Fibroblast of pulmonary artery (primary cell): ENCODE data around the gene TMEM209.
"Not testable (repeated sequence)": the region's sequence is repeated elsewhere in the genome, so short reads cannot be mapped to it uniquely, and the experiment has no call there.

Experiments
- DNase-seq: peaks from one replicate; pipeline ENCODE4 v3.0.0-alpha.2; 2010; ENCODE audit warnings: low read depth
- H3K4me3 ChIP-seq: replicated peaks from 2 replicates; pipeline ENCODE4 v1.5.1; 2011; ENCODE audit warnings: low read depth, mild to moderate bottlenecking, control low read depth, low read length, moderate library complexity
- CTCF ChIP-seq: IDR thresholded peaks from 2 replicates; pipeline ENCODE4 v1.5.1; 2011; ENCODE audit warnings: mild to moderate bottlenecking, control low read depth, low read length, inconsistent platforms; ENCODE audit errors: missing control alignments

The TMEM209 gene

GRCh38 chr7:130205084-130205947 lies at the start of gene TMEM209:
Gene TMEM209, minus strand, starts transcription at chr7:130205406. Its CDS starts 31 bp downstream, at chr7:130205375.
- H3K4me3 ChIP-seq: peak within 1 kb of the TSS; percentile 93
- no peak for TF ChIP-seq CTCF
- DNase-seq: peak; percentile 98

- H3K4me3 ChIP-seq: no peak overlapping the region
- no peak for DNase-seq
- no peak for TF ChIP-seq CTCF
Observed at GRCh38 chr7:130254555-130254954, 49.3 kb upstream of the TMEM209 start.

DNA sequence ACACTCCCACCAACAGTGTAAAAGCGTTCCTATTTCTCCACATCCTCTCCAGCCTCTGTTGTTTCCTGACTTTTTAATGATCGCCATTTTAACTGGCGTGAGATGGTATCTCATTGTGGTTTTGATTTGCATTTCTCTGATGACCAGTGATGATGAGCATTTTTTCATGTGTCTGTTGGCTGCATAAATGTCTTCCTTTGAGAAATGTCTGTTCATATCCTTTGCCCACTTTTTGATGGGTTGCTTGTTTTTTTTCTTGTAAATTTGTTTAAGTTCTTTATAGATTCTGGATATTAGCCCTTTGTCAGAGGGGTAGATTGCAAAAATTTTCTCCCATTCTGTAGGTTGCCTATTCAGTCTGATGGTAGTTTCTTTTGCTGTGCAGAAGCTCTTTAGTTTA lies 44.4 kb upstream of the TMEM209 start:
- not testable (repeated sequence) for DNase-seq

DNA sequence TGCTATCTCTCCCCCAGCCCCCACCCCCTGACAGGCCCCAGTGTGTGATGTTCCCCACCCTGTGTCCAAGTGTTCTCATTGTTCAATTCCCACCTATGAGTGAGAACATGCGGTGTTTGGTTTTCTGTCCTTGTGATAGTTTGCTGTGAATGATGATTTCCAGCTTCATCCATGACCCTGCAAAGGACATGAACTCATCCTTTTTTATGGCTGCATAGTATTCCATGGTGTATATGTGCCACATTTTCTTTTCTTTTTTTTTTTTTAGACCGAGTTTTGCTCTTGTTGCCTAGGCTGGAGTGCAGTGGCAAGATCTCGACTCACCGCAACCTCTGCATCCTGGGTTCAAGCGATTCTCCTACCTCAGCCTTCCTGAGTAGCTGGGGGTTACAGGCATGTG lies 43.6 kb upstream of the TMEM209 start:
- not testable (repeated sequence) for H3K4me3 ChIP-seq, DNase-seq

More for the DNA sequence above, 44.4 kb upstream of the TMEM209 start:
- not testable (repeated sequence) for H3K4me3 ChIP-seq

DNA sequence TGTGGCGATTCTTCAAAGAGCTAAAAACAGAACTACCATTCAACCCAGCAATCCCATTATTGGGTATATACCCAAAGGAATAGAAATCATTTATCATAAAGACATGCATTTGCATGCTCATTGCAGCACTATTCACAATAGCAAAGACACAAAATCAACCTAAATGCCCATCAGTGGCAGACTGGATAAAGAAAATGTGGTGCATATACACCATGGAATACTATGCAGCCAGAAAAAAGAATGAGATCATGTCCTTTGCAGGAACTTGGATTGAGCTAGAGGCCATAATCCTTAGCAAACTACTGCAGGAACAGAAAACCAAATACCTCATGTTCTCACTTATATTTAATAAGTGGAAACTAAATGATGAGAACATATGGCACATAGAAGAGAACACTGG lies 41.3 kb upstream of the TMEM209 start:
- DNase-seq, H3K4me3 ChIP-seq: not testable (repeated sequence)

- peak; percentile 33 for DNase-seq
- H3K4me3 ChIP-seq: not testable (repeated sequence)
Observed at GRCh38 chr7:130243486-130243885, 38.3 kb upstream of the TMEM209 start.

- TF ChIP-seq CTCF: peak; percentile 97
- peak; percentile 65 for DNase-seq
- H3K4me3 ChIP-seq: no peak overlapping the region
Observed at GRCh38 chr7:130242198-130243014, 37.2 kb upstream of the TMEM209 start.

DNA sequence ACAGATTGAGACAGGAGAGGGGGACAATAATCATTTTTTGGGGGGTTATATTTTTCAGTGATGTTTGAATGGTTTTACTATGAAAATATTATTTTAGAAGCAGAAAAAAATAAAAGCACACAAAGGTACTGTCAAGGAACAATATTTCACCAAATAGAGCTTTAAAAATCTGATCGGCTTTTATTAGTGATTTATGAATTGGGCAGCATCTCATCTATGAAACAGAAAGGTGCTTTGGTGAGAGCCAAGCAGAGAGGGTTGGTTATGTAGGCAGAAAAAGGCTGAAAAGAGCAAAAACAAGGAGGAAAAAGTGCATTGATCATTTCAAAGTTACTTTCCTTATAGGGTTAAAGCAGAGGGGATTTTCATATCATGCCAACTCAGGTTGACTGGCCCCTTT lies 35.0 kb upstream of the TMEM209 start:
- H3K4me3 ChIP-seq: no peak overlapping the region
- no peak for TF ChIP-seq CTCF
- no peak for DNase-seq

- not testable (repeated sequence) for DNase-seq, H3K4me3 ChIP-seq
Observed at GRCh38 chr7:130236361-130236760, 31.2 kb upstream of the TMEM209 start.
